ENCODE data around the gene GNG13. TPM values are rescaled to one million over a fixed set of nuclear protein-coding genes. Genes with fewer than 3 reads are reported as not detected.

GNG13 gene
- total and polyA plus RNA-seq, 2 donors (not counting 3 experiments of a cell fraction or from before 2014, with no cell fraction given), result not detected

- no peaks in the 10 kb centered on the region for H3K36me3 ChIP-seq (ENCODE audit: control insufficient read depth in 2 of 2, extremely low read depth in 1 of 2, insufficient read depth in 2 of 2, low read length in 2 of 2)
- H2AFZ ChIP-seq (ENCODE audit: low read depth, low read length), result no peak overlapping the region
- no peaks in the 10 kb centered on the region for H3K79me2 ChIP-seq (ENCODE audit: control insufficient read depth, insufficient read depth, low read length)
- H3K9me1 ChIP-seq (replicated peaks; ENCODE audit: control insufficient read depth, extremely low read depth, insufficient read depth, low read length), result no peaks in the 10 kb centered on the region
- intact Hi-C loops (cut with micrococcal nuclease) (no loop called here), dilution Hi-C loops (cut with MboI; ENCODE audit: extremely low pct_ligation_motif_present, low sequenced_read_pairs) (no loop called here)
- TF ChIP-seq GATA2 (IDR thresholded peaks at IDR 0.05; ENCODE audit: insufficient read depth, insufficient read length, low read depth, low read length) (no peak), FOS (IDR thresholded peaks at IDR 0.05; ENCODE audit: borderline replicate concordance, insufficient read depth, low read length) (no peak)
- ChIA-PET POLR2A (no interaction called here), CTCF (interaction anchor here (1.6 kb wide), 1 partner anchor 58 kb away, joined by 6 read pairs; no protein-coding TSS in a partner anchor)
- no peaks in the 10 kb centered on the region for H3K4me1 ChIP-seq (ENCODE audit: control insufficient read depth, extremely low read depth, insufficient read depth, low read length)
- BruUV-seq (replicated peaks), result no TSS peak
- no peak overlapping the region for H3K4me2 ChIP-seq (ENCODE audit: insufficient read depth, low read length)
- DNase-seq (ENCODE audit: low read depth, low spot score) (no peak), FAIRE-seq (no peak)
- H4K20me1 ChIP-seq (replicated peaks; ENCODE audit: control insufficient read depth, extremely low read depth, insufficient read depth, low read length), result no peaks in the 10 kb centered on the region
- H3K9ac ChIP-seq (replicated peaks; ENCODE audit: extremely low read depth, insufficient read depth, low read length), result no peak overlapping the region
- no peak overlapping the region for H3K27ac ChIP-seq (ENCODE audit: insufficient read depth, low read depth, low read length)
- H3K4me3 ChIP-seq (replicated peaks in 1 of 3; ENCODE audit: insufficient read depth in 1 of 3, low read depth in 1 of 3, low read length in 3 of 3), result no peak overlapping the region
- H3K27me3 ChIP-seq (ENCODE audit: control insufficient read depth in 2 of 2, insufficient read depth in 2 of 2, low read length in 2 of 2), result no peaks in the 10 kb centered on the region
- no peaks in the 10 kb centered on the region for H3K9me3 ChIP-seq (replicated peaks; ENCODE audit: control insufficient read depth, insufficient read depth, low read length)
Measured at GRCh38 chr16:770411-770810, 30.1 kb downstream of the GNG13 start.

- H3K9me3 ChIP-seq (replicated peaks; ENCODE audit: control insufficient read depth, insufficient read depth, low read length), result no peaks in the 10 kb centered on the region
- FAIRE-seq (no peak), DNase-seq (ENCODE audit: low read depth, low spot score) (no peak)
- H3K36me3 ChIP-seq (ENCODE audit: control insufficient read depth in 2 of 2, extremely low read depth in 1 of 2, insufficient read depth in 2 of 2, low read length in 2 of 2), result no peaks in the 10 kb centered on the region
- H3K9me1 ChIP-seq (replicated peaks; ENCODE audit: control insufficient read depth, extremely low read depth, insufficient read depth, low read length), result no peaks in the 10 kb centered on the region
- H3K4me2 ChIP-seq (ENCODE audit: insufficient read depth, low read length), result no peak overlapping the region
- H3K4me1 ChIP-seq (ENCODE audit: control insufficient read depth, extremely low read depth, insufficient read depth, low read length), result no peaks in the 10 kb centered on the region
- H3K4me3 ChIP-seq (replicated peaks in 1 of 3; ENCODE audit: insufficient read depth in 1 of 3, low read depth in 1 of 3, low read length in 3 of 3), result no peak overlapping the region
- TF ChIP-seq JUN (IDR thresholded peaks at IDR 0.05; ENCODE audit: borderline replicate concordance, insufficient read depth, insufficient read length, low read depth), result no peak
- TF ChIP-seq EZH2 (IDR thresholded peaks at IDR 0.05; ENCODE audit: borderline replicate concordance, low read depth, low read length, severe bottlenecking), result no peak
- no peak for TF ChIP-seq MAX (IDR thresholded peaks at IDR 0.05; ENCODE audit: insufficient read depth, insufficient read length)
- no peak for TF ChIP-seq GATA2 (IDR thresholded peaks at IDR 0.05; ENCODE audit: insufficient read depth, insufficient read length, low read depth, low read length)
- TF ChIP-seq FOS (IDR thresholded peaks at IDR 0.05; ENCODE audit: borderline replicate concordance, insufficient read depth, low read length), result no peak
- no peak for TF ChIP-seq POLR2A (IDR thresholded peaks at IDR 0.05; ENCODE audit: low read depth, low read length)
- TF ChIP-seq, protein P1, sequence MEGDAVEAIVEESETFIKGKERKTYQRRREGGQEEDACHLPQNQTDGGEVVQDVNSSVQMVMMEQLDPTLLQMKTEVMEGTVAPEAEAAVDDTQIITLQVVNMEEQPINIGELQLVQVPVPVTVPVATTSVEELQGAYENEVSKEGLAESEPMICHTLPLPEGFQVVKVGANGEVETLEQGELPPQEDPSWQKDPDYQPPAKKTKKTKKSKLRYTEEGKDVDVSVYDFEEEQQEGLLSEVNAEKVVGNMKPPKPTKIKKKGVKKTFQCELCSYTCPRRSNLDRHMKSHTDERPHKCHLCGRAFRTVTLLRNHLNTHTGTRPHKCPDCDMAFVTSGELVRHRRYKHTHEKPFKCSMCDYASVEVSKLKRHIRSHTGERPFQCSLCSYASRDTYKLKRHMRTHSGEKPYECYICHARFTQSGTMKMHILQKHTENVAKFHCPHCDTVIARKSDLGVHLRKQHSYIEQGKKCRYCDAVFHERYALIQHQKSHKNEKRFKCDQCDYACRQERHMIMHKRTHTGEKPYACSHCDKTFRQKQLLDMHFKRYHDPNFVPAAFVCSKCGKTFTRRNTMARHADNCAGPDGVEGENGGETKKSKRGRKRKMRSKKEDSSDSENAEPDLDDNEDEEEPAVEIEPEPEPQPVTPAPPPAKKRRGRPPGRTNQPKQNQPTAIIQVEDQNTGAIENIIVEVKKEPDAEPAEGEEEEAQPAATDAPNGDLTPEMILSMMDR (IDR thresholded peaks at IDR 0.05; ENCODE audit: extremely low read depth in 1 of 2, insufficient read depth in 1 of 2, low read depth in 1 of 2, low read length in 2 of 2), result no peak
- TF ChIP-seq MYC (IDR thresholded peaks at IDR 0.05; ENCODE audit: low read depth, low read length), result no peak
- no peak for TF ChIP-seq POLR2AphosphoS5 (IDR thresholded peaks at IDR 0.05; ENCODE audit: insufficient read depth, low read depth, low read length)
- no peak overlapping the region for H2AFZ ChIP-seq (ENCODE audit: low read depth, low read length)
- dilution Hi-C loops (cut with MboI; ENCODE audit: extremely low pct_ligation_motif_present, low sequenced_read_pairs) (no loop called here), intact Hi-C loops (cut with micrococcal nuclease) (no loop called here)
- BruUV-seq (replicated peaks), result no TSS peak
- H3K9ac ChIP-seq (replicated peaks; ENCODE audit: extremely low read depth, insufficient read depth, low read length), result no peak overlapping the region
- no peak overlapping the region for H3K27ac ChIP-seq (ENCODE audit: insufficient read depth, low read depth, low read length)
- H4K20me1 ChIP-seq (replicated peaks; ENCODE audit: control insufficient read depth, extremely low read depth, insufficient read depth, low read length), result no peaks in the 10 kb centered on the region
- ChIA-PET CTCF (interaction anchor here (1.6 kb wide), 1 partner anchor 58 kb away, joined by 6 read pairs; no protein-coding TSS in a partner anchor), POLR2A (no interaction called here)
- no peaks in the 10 kb centered on the region for H3K79me2 ChIP-seq (ENCODE audit: control insufficient read depth, insufficient read depth, low read length)
- no peaks in the 10 kb centered on the region for H3K27me3 ChIP-seq (ENCODE audit: control insufficient read depth in 2 of 2, insufficient read depth in 2 of 2, low read length in 2 of 2)
Measured at GRCh38 chr16:769934-770333, 30.6 kb downstream of the GNG13 start.
